SHP77 (cell line): ENCODE measurements around the gene PHLPP1.

Source experiments
- DNase-seq, 2 experiments: peaks; one replicate each; lab custom pipeline; 2025; lab: John Stamatoyannopoulos, UW

The PHLPP1 gene

DNA sequence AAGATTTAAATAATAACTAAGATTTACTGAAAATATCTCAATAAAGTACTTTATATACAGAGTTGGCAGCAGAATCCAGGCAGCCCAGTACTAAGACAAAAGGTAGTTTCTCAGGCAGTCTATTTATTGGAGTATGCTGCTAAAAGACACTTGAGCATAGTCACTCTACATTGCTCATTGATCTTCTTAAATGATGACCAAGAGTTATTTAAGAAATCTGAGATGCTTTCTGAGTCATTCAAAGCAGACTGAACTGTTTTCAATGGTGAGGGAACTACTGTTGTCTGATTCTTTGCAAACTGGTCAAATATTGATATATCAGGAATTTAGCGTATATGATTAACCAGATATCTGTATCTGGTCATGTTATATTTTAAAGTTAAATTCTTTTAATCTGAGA lies 133.6 kb downstream of the PHLPP1 start:
- no peak for DNase-seq

DNA sequence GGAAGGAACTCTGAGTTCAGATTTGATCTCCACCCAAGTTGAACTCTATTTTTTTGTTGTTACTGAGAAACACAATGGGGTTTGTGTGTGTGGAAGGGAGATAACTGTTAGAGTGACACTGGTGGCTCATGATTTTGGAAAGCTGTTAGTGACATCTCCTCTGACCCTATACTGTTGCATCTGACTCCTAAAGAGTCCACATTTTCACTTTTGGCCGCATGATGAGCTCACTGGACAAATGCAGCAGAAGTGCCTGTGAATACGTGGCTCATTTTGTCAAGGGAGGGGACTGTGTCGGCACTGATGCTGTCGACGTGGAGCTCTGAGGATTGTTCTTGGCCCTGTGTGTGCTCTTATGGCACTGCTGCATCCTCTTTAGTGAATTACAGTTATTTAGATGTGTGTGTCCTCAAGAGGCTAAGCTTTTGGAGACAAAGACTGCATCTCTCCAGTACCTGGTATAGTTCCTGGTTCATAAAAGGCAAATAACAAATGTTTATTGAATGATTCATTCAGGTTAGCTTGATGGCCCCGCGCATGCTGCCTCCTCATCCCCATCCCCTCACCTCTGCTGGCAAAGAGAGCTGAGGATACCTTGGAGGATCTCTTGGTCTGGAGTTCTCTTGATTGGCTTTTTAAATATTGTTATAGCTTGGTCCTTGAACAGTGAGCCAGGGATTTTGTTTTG lies 135.4 kb downstream of the PHLPP1 start:
- DNase-seq: no peak

DNA sequence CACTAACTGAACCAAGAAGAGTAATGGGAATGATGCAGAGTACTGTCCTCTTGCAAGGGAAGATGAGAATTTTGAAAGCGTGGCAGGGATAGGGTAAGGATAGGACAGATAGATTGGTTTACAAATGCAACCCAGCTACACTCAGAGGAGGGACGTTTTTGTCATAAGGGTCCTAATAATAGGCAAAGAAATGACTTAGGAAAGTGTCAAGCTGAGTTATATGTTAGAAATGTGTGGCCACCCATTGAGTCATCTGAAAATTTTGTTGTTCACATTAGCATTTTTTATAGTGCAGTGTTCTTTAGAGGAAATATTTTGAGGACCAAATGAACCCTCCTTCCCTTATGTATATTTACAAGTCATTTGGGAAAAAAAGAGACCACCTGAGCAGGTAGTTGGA lies 137.5 kb downstream of the PHLPP1 start:
- no peak for DNase-seq

DNA sequence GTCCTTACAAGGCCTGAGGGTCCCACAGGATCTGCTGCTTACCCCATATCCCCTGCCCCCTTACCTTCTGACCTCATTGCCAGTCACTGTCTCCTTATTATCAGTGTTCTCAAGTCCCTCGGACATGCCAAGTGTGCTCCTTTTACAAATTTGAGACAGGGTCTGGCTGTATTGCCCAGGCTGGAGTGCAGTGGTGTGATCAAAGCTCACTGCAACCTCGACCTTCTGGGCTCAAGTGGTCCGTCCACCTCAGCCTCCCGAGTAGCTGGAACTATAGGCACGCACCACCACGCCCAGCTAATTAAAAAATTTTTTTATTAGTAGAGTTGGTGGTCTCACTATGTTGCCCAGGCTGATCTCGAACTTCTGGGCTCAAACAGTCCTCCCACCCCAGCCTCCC lies 141.0 kb downstream of the PHLPP1 start:
- no peak for DNase-seq

DNA sequence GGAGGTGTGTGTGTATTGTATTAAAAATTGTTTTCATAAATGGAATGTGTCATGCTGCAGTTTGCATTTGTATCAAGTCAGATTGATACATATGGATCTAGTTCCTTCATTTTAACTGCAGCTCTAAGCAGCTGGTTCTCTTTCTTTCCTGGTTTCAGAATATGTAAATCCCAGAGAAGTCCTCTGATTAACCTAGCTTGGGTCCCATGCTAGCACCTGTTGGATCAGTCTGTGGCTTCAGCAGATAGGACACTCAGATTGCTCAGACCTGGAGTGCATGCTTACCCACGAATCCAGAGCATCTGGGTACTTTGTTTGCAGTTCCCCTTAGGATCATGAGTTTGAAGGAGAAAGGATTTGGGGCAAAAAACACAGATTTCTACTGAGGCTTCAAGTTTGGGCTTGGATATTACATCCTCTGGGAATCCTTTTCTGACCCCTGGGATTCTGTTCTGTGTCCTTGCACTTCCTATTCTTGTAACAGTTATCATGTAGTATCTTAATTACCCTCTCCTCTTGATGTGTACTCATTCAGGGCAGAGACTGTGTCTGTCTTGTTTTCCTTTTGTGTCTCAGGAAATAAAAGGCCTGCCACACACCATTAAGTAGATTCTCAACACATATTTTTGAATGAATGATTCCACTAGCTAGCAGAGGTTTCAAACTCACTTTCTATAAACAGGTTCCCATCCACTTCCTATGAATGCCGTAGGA lies 142.1 kb downstream of the PHLPP1 start:
- DNase-seq: no peak

DNA sequence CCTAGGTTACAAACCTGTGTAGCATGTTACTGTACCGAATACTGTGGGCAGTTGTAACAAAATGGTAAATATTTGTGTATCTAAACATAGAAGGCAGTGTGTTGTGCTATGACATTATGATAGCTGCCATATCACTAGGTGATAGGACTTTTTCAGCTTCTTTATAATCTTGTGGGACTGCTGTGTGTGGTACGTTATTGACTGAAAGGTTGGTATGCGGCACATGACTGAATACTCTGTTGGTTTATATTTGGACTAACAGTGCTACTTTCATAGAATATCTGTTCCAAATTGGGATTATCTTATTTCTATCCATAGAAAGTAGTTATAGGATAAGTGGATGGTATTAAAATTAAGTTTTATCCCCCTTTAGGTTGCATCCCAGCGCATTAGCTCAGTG lies 144.7 kb downstream of the PHLPP1 start:
- DNase-seq: no peak

DNA sequence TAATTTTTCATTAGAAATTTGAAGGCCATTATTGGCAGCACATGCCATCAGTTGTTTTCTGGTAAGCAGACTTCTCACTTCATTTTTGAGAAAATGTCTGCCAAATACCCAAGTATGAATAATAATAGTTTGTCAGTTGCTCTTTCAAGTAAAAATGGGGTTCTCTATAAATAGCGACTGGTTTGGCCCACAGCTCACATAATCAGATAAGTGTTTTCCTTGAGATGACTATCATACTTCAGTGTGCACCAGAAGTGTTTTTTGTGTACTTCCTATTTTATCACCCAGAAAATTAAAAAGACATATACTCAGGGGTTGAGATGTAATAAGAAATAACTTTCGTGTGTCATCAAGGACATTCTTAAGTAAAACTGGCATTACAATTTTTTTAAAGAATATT lies 147.1 kb downstream of the PHLPP1 start:
- no peak for DNase-seq

DNA sequence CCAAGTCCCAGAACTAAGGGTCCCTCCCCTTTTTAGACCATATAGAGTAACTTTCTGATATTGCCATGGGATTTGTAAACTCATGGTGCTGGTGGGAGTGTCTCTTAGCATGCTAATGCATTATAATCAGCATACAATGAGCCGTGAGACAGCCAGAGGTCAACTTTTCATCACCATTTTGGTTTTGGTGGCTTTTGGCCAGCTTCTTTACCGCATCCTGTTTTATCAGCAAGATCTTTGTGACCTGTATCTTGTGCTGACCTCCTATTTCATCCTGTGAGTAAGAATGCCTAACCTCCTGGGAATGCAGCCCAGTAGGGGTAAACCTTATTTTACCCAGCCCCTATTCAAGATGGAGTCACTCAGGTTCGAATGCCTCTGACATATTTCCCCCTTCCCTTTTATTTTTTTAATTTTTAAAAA lies 148.2 kb downstream of the PHLPP1 start:
- DNase-seq: no peak

DNA sequence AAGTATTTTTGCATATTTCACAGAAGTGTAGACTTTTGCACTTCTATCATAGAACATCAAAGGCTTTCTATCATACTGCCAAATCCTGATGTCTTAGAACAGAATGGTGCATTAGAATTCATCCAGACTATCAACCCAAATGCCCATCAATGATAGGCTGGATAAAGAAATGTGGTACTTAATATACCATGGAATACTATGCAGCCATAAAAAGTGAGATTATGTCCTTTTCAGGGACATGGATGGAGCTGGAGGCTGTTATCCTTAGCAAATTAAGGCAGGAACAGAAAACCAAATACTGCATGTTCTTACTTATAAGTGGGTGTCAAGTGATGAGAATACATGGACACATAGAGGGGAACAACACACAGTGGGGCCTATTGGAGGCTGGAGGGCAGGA lies 150.2 kb downstream of the PHLPP1 start:
- no peak for DNase-seq

DNA sequence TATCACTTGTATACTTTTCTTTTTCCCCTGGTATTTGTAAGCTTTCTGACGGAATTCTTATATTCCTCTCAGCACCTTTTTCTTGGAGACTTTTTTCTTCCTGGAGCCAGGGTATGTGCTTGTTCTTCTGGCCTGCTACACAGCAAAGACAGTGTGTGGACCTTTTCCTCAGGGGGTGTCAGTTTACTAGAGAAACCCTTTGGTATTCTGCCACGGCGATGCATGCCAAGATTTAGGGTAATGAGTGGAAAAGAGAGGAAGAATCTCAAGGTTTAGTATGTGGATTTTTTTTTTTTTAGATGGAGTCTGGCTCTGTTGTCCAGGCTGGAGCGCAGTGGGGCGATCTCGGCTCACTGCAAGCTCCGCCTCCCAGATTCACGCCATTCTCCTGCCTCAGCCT lies 152.2 kb downstream of the PHLPP1 start:
- no peak for DNase-seq

DNA sequence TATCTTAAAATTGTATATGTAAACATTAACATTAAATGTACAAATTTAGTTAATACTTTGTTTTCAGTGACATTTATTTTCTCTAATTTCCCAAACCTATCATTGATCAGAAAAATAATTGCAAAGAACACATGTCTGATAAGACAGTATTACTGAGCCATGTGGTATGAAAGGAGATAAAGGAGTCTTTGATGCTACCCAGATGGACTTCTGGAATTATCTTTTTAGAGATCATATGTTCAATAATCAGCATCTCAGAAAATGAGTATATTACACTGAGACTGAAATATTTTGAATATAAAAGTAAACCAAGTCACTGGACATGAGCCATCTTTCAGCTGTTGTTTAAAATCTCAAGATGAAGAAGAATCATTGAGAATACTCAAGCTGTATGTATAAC lies 153.3 kb downstream of the PHLPP1 start:
- no peak for DNase-seq

DNA sequence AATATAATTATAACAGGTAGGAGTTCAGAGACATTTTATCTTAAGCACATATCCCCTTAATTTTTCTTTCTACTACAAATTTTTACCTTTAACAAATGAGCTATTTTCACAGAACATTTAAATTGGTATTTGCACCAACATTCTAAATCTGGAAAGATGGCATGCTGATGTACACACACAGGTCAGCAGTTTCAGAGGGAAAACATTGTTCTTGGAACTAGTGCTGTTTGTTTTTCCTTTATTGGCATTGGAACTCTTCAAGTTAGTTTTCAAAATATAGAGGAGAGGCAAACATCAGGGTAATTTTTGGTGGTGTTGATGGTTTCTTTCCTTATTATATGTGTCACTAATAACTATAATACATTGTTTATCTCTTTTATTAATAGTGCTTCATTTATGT lies 155.3 kb downstream of the PHLPP1 start:
- no peak for DNase-seq

DNA sequence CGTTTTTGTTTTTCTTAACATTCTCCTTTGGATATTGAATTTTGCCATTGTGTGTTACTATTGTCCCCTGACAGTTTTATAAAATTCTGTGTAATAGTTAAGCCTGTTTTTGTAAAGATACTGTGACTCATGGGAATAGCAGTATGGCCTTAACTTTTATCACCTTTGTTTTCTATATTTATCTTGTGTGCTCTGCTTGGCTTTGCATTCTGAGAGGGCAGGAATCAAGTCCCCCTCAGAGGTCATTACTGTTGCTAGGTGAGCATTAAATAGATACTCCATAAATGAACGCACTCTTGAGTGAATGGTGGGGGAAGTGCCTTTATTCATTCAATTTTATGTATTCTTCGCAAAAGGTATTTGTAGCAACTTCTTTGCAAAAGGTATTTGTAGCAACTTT lies 160.0 kb downstream of the PHLPP1 start:
- no peak for DNase-seq

DNA sequence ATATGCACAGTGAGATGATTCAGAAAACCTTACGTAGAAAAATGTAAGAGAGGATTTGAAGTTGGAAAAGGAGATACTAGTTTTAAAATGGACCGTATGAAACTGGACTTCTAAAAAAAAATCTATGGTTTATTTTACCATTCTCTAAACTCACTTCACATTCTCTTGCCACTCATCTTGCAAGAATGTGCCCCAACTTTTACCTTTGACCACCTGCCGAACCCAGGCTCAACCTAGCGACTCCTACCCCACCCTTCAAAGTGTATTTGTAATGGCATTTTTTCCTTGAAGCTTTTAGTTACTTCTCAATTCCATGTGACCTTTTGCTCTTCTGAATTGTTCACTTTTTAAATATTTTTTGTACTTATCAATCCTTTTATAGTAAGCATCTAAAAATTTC lies 160.8 kb downstream of the PHLPP1 start:
- DNase-seq: no peak

DNA sequence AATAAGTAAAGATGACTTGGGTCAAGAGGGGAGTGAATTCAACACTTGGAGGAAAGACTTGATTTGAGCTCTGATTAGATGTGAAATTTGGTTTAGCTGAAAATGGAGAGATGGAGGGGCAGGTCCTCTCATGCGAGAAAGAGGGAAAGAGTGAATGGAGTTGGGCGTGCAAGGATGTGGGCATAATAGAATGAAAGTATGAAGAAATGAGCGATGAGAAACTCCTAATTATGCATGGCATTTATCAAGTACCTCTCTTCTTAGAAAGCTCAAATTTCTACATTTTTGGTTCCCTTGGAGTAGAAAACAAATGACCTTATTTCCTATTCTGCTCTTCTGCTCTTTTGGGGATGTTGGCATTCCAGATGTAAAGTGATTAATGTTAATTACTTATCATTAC lies 161.5 kb downstream of the PHLPP1 start:
- no peak for DNase-seq

DNA sequence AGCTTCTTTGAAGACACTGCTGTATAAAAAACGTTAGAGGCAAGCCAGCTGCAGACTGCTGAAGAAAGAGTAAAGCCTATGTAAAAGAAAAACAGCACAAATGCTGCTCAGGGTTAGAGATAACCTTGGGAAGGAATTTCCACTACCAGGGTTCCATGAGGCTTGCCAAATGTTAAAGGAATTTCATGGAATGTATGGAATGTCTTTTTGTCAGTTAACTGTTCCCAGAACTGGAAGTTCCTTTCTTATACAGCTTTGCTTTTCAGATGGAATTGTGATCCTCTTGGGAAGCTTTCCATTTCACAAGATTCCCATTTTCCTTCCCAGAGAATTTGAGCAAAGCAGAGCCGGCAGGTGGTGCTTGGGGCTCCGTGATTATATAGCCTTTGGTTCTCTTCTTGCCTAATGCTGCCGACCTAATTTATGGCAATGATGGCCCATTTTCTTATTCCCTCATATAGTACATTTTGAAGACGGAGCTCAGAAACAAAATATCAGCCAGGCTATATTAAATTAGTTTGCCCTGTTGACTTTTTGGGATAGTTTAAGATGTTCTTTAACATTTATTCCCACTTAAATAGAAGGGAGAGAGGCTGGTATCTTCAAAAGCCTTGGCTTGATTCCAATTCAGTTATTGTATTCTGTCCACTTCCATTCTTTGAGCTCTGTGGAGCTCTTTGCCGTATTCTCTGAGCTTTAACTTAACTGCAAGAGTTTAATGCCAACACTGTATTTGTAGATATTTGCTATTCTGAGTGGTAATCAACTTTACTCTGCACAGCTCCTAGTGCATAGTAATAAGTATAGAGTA lies 162.3 kb downstream of the PHLPP1 start:
- peak; percentile 16 to 59 for DNase-seq

DNA sequence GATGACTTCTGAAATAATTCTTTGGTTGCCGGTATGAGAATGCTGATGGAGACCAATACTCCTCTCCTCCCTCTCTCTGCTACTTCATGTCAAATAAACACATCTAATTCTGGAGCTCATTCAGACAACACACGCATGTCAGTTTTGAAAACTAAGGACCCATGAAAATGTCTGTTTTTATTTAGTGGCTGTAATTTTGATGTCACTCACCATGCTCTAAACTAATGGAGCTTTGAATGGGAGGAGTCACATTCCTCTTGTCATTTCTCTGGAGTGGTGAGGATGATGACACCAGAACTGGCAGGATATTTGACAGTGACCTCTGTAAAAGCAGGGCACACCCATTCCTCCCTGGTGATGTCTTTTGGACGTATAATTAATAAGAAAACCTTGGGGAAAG lies 163.0 kb downstream of the PHLPP1 start:
- peak; percentile 8 to 33 for DNase-seq

DNA sequence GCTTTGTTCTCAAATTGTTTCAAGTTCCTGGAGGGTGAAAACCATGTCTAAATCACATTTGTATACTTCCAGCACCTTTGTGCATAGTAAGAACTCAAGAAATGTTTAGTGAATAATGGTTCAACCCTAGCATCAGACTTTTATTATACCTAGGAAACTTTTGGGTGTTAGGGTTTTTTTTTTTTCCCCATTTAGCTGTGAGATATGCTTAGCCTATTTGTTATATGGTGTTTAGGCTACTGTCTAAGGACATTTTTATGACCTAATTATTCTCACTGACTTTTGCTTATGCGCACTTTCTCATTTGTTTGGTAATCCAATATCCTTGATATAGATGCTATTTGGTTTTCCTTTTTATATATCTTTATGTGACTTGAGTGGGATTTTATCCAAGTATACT lies 164.7 kb downstream of the PHLPP1 start:
- DNase-seq: no peak

DNA sequence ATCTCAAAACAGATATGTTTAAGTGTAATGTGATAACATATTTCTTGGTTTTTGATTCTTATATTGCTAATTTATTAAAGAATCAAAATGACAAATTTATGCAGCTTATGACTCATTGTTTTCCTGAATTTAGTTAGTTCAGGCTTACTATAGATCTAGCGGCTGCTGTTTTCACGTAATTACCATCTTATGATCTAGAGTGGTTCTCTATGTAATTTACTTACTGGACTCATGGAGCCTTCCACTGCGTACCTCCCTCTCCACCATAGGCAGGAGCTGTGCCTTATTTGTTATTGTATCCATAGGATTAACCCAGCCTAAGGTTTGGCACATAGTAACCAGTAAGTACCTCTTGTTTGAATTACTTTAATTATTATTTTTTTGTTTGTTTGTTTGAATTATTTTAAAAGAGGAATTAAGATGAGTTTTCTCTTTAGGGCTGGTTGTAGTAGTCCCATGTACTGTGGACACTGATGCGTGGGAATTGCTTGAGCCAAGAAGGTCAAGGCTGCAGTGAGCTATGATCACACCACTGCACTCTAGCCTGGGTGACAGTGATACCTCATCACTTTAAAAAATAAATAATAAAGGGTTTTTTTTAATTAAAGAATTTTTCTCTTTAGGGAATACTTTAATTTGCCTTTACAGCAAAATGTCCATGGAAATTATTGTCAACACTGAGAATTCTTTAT lies 165.5 kb downstream of the PHLPP1 start:
- peak in 1 of 2 experiments; percentile 13 for DNase-seq

DNA sequence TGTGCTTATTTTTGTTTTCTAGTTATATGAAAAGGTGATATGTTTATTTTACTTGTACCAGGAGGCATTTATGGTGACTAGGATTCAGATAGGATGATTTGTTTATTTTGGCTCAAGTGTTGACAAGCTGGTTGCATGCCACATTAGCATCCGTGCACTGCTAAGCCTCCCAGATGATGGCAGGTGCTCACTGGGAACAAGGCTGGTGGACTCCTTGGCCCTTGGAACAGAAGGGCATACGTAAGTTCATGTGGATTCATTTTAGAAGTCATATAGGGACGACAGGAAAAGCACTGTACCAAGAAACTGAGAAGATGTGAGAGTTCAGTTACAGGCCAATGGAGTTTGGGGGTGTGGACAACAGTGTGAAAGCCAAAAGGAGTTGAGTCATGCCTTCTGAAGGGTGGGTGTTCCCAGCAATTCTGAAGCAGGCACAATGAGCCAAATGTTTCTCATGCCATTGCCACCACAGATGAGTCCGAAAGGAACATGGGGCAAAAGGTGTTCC lies 166.2 kb downstream of the PHLPP1 start:
- peak; percentile 88 to 91 for DNase-seq

DNA sequence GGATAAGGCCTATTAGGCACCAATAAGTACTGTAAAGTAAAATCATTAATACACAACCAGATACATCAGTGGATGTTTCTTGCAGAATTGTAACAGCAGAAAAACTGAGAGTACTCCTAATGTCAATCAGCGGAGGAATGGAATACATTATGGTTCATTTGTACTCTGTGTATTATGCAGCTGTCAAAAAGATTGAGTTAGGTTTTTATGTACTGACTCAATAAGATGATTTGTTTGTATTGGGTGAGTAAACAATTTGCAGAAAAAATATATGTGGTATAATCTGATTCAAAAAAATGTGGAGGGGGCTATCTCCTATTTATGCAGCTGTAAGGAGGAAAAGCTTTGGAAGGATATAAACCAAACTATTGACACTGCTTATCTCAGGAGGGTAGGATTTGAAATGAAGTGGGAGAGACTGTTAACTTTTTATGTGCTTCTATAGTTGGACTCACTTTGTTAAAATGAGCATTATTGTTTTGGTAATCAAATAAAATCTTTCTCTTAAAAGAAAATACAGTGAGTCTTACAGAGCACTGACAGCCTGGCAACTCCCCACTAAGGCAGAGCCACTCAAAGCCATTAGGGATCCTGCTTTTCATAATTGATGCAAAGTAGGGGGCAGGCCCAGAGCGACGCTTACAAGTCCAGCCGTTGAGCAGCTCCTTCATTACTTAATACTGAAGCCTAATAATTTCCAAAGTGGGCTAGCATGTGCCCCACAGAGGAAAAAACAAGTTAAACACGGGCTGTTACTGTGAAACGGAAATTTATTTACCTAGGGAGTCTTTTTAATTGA lies 168.8 kb downstream of the PHLPP1 start:
- DNase-seq: peak; percentile 14 to 28
